HCT116 (cell line): Measurements from ENCODE around the gene CTNNA2. TPM values are rescaled to one million over a fixed set of nuclear protein-coding genes. Genes with fewer than 3 reads are reported as not detected.

Experiments used
- ATAC-seq: fragments of 200-7000 bp; cut with Tn5 transposase; 2 replicates; pipeline ENCODE4 v1.9.1; 2020; ENCODE audit warnings: mild to moderate bottlenecking, moderate library complexity
- BruUV-seq: library from RNA; stranded (reverse); fragments of 400-500 nt; replicated peaks from 2 replicates; lab custom pipeline; 2021; lab: Mats Ljungman, UMichigan
- CTCF ChIA-PET: fragments of 300-600 bp; sonication (Branson Sonifier 250); formaldehyde crosslinking; loops from one replicate; lab custom pipeline; 2021; ENCODE audit warnings: antibody characterized with exemption; lab: Charles Lee
- POLR2A ChIA-PET: fragments of 300-600, 350-600 bp; sonication (Branson Sonifier 250); formaldehyde crosslinking; loops from one replicate; lab custom pipeline; 2021; ENCODE audit warnings: antibody characterized with exemption; lab: Charles Lee
- RAD21 ChIA-PET, 2 experiments: fragments of 300-600 bp; sonication (Branson Sonifier 250); formaldehyde crosslinking; loops; one replicate each; lab custom pipeline; 2023; ENCODE audit warnings: low total read pairs in 2 of 2; ENCODE audit not compliant: uncharacterized antibody in 2 of 2, unreplicated experiment in 2 of 2, low non-redundant PET in 1 of 2; lab: Charles Lee
- DNase-seq: peaks from one replicate; pipeline ENCODE4 v3.0.0-alpha.2; 2010; ENCODE audit warnings: low read depth, low spot score
- H2AFZ ChIP-seq: fragments of 200-600 bp; shearing (Covaris generic), sonication (generic); 2 replicates; pipeline ENCODE4 v1.6.1; 2017; ENCODE audit warnings: low read depth, mixed run types, mixed read lengths, antibody characterized with exemption, low read length; ENCODE audit not compliant: poor library complexity, severe bottlenecking
- H3K27ac ChIP-seq: 2 replicates; pipeline ENCODE4 v1.5.1; 2012; ENCODE audit warnings: low read depth, low read length
- H3K27me3 ChIP-seq: fragments of 200-600 bp; sonication (generic); 2 replicates; pipeline ENCODE4 v1.6.1; 2016; ENCODE audit warnings: mixed run types, low read length, mixed read lengths; ENCODE audit not compliant: insufficient read depth
- H3K36me3 ChIP-seq, 2 experiments: fragments of 200-500 bp in 1 of 2; fragments of 200-600 bp in 1 of 2; sonication (Bioruptor generic) in 1 of 2; sonication (generic) in 1 of 2; 2 replicates each; pipeline versions ENCODE4 v1.5.1 to v1.6.1; 2014 to 2016; ENCODE audit warnings: low read length in 2 of 2, inconsistent platforms in 1 of 2, mixed read lengths in 1 of 2, mixed run types in 1 of 2; ENCODE audit not compliant: insufficient read depth in 2 of 2, control insufficient read depth in 1 of 2
- H3K4me1 ChIP-seq, 2 experiments: fragments of 200-600 bp in 1 of 2; sonication (generic) in 1 of 2; 2 replicates each; pipeline versions ENCODE4 v1.5.1 to v1.6.1; 2012 to 2017; ENCODE audit warnings: low read length in 2 of 2, inconsistent platforms in 1 of 2, mild to moderate bottlenecking in 1 of 2, mixed read lengths in 1 of 2, mixed run types in 1 of 2, moderate library complexity in 1 of 2; ENCODE audit not compliant: insufficient read depth in 2 of 2, control insufficient read depth in 1 of 2
- H3K4me2 ChIP-seq: fragments of 200-600 bp; sonication (generic); 2 replicates; pipeline ENCODE4 v1.6.1; 2017; ENCODE audit warnings: mixed run types, low read length, mixed read lengths
- H3K4me3 ChIP-seq, 2 experiments: fragments of 200-600 bp in 1 of 2; sonication (generic) in 1 of 2; replicated peaks in 1 of 2; 2 replicates each; pipeline ENCODE4 v1.5.1; 2011 to 2016; ENCODE audit warnings: low read length in 2 of 2, control low read depth in 1 of 2, low read depth in 1 of 2, mild to moderate bottlenecking in 1 of 2, mixed read lengths in 1 of 2, mixed run types in 1 of 2
- H3K79me2 ChIP-seq: fragments of 200-600 bp; sonication (generic); 2 replicates; pipeline ENCODE4 v1.6.1; 2017; ENCODE audit warnings: mild to moderate bottlenecking, mixed run types, low read length, moderate library complexity, mixed read lengths; ENCODE audit not compliant: insufficient read depth
- H3K9ac ChIP-seq: fragments of 200-600 bp; sonication (generic); 2 replicates; pipeline ENCODE4 v1.6.1; 2016; ENCODE audit warnings: low read length, mixed read lengths
- H3K9me2 ChIP-seq: fragments of 200-600 bp; sonication (generic), shearing (Covaris generic); 2 replicates; pipeline ENCODE4 v1.6.1; 2017; ENCODE audit warnings: mixed run types, mild to moderate bottlenecking, moderate library complexity; ENCODE audit not compliant: insufficient read depth
- H3K9me3 ChIP-seq, 2 experiments: fragments of 200-500 bp in 1 of 2; fragments of 200-600 bp in 1 of 2; sonication (Bioruptor generic) in 1 of 2; sonication (generic) in 1 of 2; 2 replicates each; pipeline ENCODE4 v1.6.1; 2014 to 2017; ENCODE audit warnings: low read length in 2 of 2, mixed read lengths in 2 of 2, inconsistent platforms in 1 of 2, low read depth in 1 of 2, mild to moderate bottlenecking in 1 of 2, mixed run types in 1 of 2, moderate library complexity in 1 of 2; ENCODE audit not compliant: control insufficient read depth in 1 of 2, insufficient read depth in 1 of 2
- H4K20me1 ChIP-seq: fragments of 200-600 bp; sonication (generic), shearing (Covaris generic); 2 replicates; pipeline ENCODE4 v1.6.1; 2017; ENCODE audit warnings: mixed run types, mild to moderate bottlenecking, moderate library complexity; ENCODE audit not compliant: insufficient read depth
- ATF3 ChIP-seq: IDR thresholded peaks from 2 replicates; pipeline ENCODE4 v1.6.1; 2012
- CEBPB ChIP-seq: IDR thresholded peaks from 2 replicates; pipeline ENCODE4 v1.6.1; 2012; ENCODE audit warnings: low read depth
- ELF1 ChIP-seq: IDR thresholded peaks from 2 replicates; pipeline ENCODE4 v1.6.1; 2012; ENCODE audit warnings: low read depth, borderline replicate concordance
- FOSL1 ChIP-seq: IDR thresholded peaks from 2 replicates; pipeline ENCODE4 v1.6.1; 2012; ENCODE audit warnings: low read depth
- POLR2A ChIP-seq: IDR thresholded peaks from 2 replicates; pipeline ENCODE4 v1.7.0; 2011; ENCODE audit warnings: borderline replicate concordance; ENCODE audit not compliant: insufficient read depth, insufficient read length; ENCODE audit errors: extremely low read depth
- POLR2AphosphoS5 ChIP-seq: IDR thresholded peaks from 2 replicates; pipeline ENCODE4 v1.6.1; 2011; ENCODE audit warnings: mild to moderate bottlenecking, low read depth, low read length, moderate library complexity
- REST ChIP-seq: IDR thresholded peaks from 2 replicates; pipeline ENCODE4 v1.6.1; 2012; ENCODE audit warnings: low read depth
- SIN3A ChIP-seq: IDR thresholded peaks from 2 replicates; pipeline ENCODE4 v1.6.1; 2012; ENCODE audit warnings: low read depth
- SP1 ChIP-seq: IDR thresholded peaks from 2 replicates; pipeline ENCODE4 v1.6.1; 2012; ENCODE audit warnings: low read depth
- SRF ChIP-seq: IDR thresholded peaks from 2 replicates; pipeline ENCODE4 v1.6.1; 2012; ENCODE audit warnings: low read depth
- ZFX ChIP-seq: fragments of 450-650 bp; IDR thresholded peaks from 2 replicates; pipeline ENCODE4 v1.6.1; 2017
- intact Hi-C: fragments of 100-400 bp; cut with micrococcal nuclease; formaldehyde crosslinking; loops from 2 replicates; pipeline ENCODE4 v1.10.0; 2022
- total RNA-seq: library from RNA; stranded (reverse); gene quantifications from one replicate; pipeline ENCODE4 v1.2.1, GENCODE V29; 2021; ENCODE audit not compliant: unreplicated experiment

Gene CTNNA2
- total RNA-seq, 1 experiment from 2014 or later = not detected

- H3K27me3 ChIP-seq = no peaks in the 10 kb centered on the region
- no TSS peak for BruUV-seq
- intact Hi-C loops = no loop called here
- H3K9me2 ChIP-seq = no peaks in the 10 kb centered on the region
- CTCF ChIA-PET = no interaction called here
- peaks cover 0 to 13% of the 10 kb centered on the region in 2 experiments; a peak in 2 of 4 replicates for H3K9me3 ChIP-seq
- H3K4me2 ChIP-seq = no peak overlapping the region
- no peaks in the 10 kb centered on the region for H4K20me1 ChIP-seq
- H3K79me2 ChIP-seq = no peaks in the 10 kb centered on the region
- no peaks in the 10 kb centered on the region for H3K36me3 ChIP-seq
- H2AFZ ChIP-seq = no peak overlapping the region
- no peak overlapping the region for H3K27ac ChIP-seq
- TF ChIP-seq SP1 (no peak), CEBPB (no peak), FOSL1 (no peak), POLR2A (no peak), ELF1 (no peak), POLR2AphosphoS5 (no peak), ATF3 (no peak)
- RAD21 ChIA-PET = no interaction called here
- H3K9ac ChIP-seq = no peak overlapping the region
- H3K4me1 ChIP-seq = no peaks in the 10 kb centered on the region
- H3K4me3 ChIP-seq = no peak overlapping the region
- DNase-seq (no peak), ATAC-seq (no peak)
- POLR2A ChIA-PET = no interaction called here
Measured at GRCh38 chr2:80592106-80592505, 1079.3 kb downstream of the CTNNA2 start.

GRCh38 chr2:80610108-80610507 lies 1097.3 kb downstream of the CTNNA2 start:
- Histone ChIP-seq H3K36me3 (no peaks in the 10 kb centered on the region), H4K20me1 (no peaks in the 10 kb centered on the region), H2AFZ (no peak overlapping the region), H3K9me3 (peaks cover 0 to 8% of the 10 kb centered on the region in 2 experiments; a peak in 1 of 4 replicates), H3K27me3 (no peaks in the 10 kb centered on the region), H3K27ac (no peak overlapping the region), H3K4me2 (no peak overlapping the region), H3K4me1 (no peaks in the 10 kb centered on the region), H3K79me2 (no peaks in the 10 kb centered on the region), H3K9me2 (no peaks in the 10 kb centered on the region), H3K4me3 (no peak overlapping the region), H3K9ac (no peak overlapping the region)
- ChIA-PET POLR2A (no interaction called here), RAD21 (no interaction called here), CTCF (no interaction called here)
- no peak for TF ChIP-seq ATF3
- TF ChIP-seq REST = no peak
- TF ChIP-seq SIN3A = no peak
- TF ChIP-seq ZFX = no peak
- TF ChIP-seq FOSL1 = no peak
- no peak for TF ChIP-seq POLR2AphosphoS5
- no peak for TF ChIP-seq SRF
- intact Hi-C loops = no loop called here
- DNase-seq = no peak
- no TSS peak for BruUV-seq
- ATAC-seq = no peak
